ENCODE measurements around the gene SNX13. TPM values are rescaled to one million over a fixed set of nuclear protein-coding genes. Genes with fewer than 3 reads are reported as not detected.
"Not testable (repeated sequence)": the region's sequence is repeated elsewhere in the genome, so short reads cannot be mapped to it uniquely, and the experiment has no call there.

SNX13 gene
- total and polyA plus RNA-seq, 2 experiments from 2014 or later = 17.4 to 57.6 TPM

DNA sequence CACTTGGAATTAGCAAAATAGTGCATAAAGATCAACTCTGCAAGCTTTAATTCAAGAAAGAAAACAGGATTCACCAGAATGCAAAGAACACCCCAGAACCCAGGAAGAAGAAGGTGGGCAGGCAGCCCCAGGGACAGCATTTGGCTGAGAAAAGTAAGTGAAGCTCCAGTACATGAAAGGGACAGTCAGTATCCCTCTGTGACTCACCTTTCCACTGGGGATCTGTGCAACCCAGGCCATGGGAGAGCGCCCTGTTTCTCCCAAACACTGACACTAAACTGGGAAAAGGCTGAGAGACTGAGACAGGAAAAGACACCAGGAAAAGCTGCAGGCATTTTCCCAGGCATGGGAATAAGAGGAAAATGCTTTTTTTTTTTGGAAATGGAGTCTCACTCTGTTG is 28.2 kb downstream of the SNX13 start:
- peaks cover 22% of the 10 kb centered on the region for H4K20me1 ChIP-seq (ENCODE audit: insufficient read depth, poor library complexity, severe bottlenecking)

DNA sequence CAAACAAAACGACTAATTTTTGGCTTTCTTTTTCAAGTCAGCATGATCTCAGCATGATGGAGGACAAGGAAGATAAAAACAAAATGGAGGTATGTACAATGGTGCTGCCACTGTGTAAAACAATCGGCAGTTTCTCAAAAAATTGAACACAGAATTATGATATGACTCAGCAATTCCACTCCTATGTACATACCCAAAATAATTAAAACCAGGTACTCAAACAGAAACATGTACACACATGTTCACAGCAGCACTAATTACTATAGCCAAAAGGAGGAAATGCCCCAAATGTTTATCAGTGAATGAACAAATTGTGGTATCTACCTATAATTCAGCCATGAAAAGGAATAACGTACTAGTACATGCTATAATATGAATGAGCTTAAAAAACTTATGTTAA is 29.9 kb downstream of the SNX13 start:
- H3K4me1 ChIP-seq (ENCODE audit: insufficient read depth) = peaks cover 4% of the 10 kb centered on the region
- no peaks in the 10 kb centered on the region for H3K27me3 ChIP-seq
- no peak overlapping the region for H3K27ac ChIP-seq
- no peaks in the 10 kb centered on the region for H3K36me3 ChIP-seq (replicated peaks; ENCODE audit: insufficient read depth, low read depth)
- H3K4me3 ChIP-seq = no peak overlapping the region
- peaks cover 21% of the 10 kb centered on the region for H4K20me1 ChIP-seq (ENCODE audit: insufficient read depth, poor library complexity, severe bottlenecking)
- H3K9me3 ChIP-seq (ENCODE audit: low read depth) = no peaks in the 10 kb centered on the region
- WGBS (ENCODE audit: low lambda C conversion rate, missing lambda C conversion rate) = 96% methylated on average over 3 of the region's 3 CpGs
- no peak for DNase-seq (ENCODE audit: low spot score)
- no peak overlapping the region for H3K4me2 ChIP-seq
- TF ChIP-seq EZH2 (IDR thresholded peaks at IDR 0.05; ENCODE audit: borderline replicate concordance) = no peak
- TF ChIP-seq EZH2phosphoT487 (IDR thresholded peaks at IDR 0.05; ENCODE audit: low read depth, severe bottlenecking, unreplicated experiment) = no peak
- TF ChIP-seq, protein P1, sequence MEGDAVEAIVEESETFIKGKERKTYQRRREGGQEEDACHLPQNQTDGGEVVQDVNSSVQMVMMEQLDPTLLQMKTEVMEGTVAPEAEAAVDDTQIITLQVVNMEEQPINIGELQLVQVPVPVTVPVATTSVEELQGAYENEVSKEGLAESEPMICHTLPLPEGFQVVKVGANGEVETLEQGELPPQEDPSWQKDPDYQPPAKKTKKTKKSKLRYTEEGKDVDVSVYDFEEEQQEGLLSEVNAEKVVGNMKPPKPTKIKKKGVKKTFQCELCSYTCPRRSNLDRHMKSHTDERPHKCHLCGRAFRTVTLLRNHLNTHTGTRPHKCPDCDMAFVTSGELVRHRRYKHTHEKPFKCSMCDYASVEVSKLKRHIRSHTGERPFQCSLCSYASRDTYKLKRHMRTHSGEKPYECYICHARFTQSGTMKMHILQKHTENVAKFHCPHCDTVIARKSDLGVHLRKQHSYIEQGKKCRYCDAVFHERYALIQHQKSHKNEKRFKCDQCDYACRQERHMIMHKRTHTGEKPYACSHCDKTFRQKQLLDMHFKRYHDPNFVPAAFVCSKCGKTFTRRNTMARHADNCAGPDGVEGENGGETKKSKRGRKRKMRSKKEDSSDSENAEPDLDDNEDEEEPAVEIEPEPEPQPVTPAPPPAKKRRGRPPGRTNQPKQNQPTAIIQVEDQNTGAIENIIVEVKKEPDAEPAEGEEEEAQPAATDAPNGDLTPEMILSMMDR (IDR thresholded peaks at IDR 0.05; ENCODE audit: poor library complexity) = no peak
- no peaks in the 10 kb centered on the region for H3K9me2 ChIP-seq (replicated peaks; ENCODE audit: insufficient read depth)
- H2AFZ ChIP-seq = no peak overlapping the region
- H3K79me2 ChIP-seq = peaks cover 99% of the 10 kb centered on the region

More for the DNA sequence above, 28.2 kb downstream of the SNX13 start:
- H3K9me2 ChIP-seq (replicated peaks; ENCODE audit: insufficient read depth) = no peaks in the 10 kb centered on the region
- H3K36me3 ChIP-seq (replicated peaks; ENCODE audit: insufficient read depth, low read depth) = no peaks in the 10 kb centered on the region
- H3K9me3 ChIP-seq (ENCODE audit: low read depth) = peaks cover 4% of the 10 kb centered on the region
- no peaks in the 10 kb centered on the region for H3K27me3 ChIP-seq
- H2AFZ ChIP-seq = no peak overlapping the region
- no peak for DNase-seq (ENCODE audit: low spot score)
- H3K27ac ChIP-seq = no peak overlapping the region
- TF ChIP-seq EZH2phosphoT487 (IDR thresholded peaks at IDR 0.05; ENCODE audit: low read depth, severe bottlenecking, unreplicated experiment) (no peak), EZH2 (IDR thresholded peaks at IDR 0.05; ENCODE audit: borderline replicate concordance) (no peak)
- TF ChIP-seq, protein P1 (IDR thresholded peaks at IDR 0.05; ENCODE audit: poor library complexity) = no peak
- no peak overlapping the region for H3K4me2 ChIP-seq
- 64% methylated on average over 1 of the region's 1 CpG for WGBS (ENCODE audit: low lambda C conversion rate, missing lambda C conversion rate)
- H3K79me2 ChIP-seq = peaks cover 100% of the 10 kb centered on the region
- no peak overlapping the region for H3K4me3 ChIP-seq
- H3K4me1 ChIP-seq (ENCODE audit: insufficient read depth) = peaks cover 4% of the 10 kb centered on the region

DNA sequence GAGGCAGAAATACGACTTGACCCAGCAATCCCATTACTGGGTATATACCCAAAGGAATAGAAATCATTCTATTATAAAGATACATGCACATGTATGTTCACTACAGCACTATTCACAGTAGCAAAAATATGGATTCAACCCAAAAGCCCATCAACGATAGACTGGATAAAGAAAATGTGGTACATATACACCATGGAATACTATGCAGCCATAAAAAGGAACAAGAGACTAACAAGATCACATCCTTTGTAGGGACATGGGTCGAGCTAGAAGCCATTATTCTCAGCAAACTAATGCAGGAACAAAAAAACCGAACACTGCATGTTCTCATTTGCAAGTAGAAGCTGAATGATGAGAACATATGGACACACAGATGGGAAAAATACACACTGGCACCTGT is 31.0 kb downstream of the SNX13 start:
- H3K9me3 ChIP-seq (ENCODE audit: low read depth); H3K27ac ChIP-seq; H3K27me3 ChIP-seq; H3K9me2 ChIP-seq (replicated peaks; ENCODE audit: insufficient read depth); H3K4me3 ChIP-seq; H3K36me3 ChIP-seq (replicated peaks; ENCODE audit: insufficient read depth, low read depth); H2AFZ ChIP-seq; DNase-seq (ENCODE audit: low spot score); H3K4me1 ChIP-seq (ENCODE audit: insufficient read depth); H3K4me2 ChIP-seq: not testable (repeated sequence)
- Histone ChIP-seq H4K20me1 (ENCODE audit: insufficient read depth, poor library complexity, severe bottlenecking) (peaks cover 11% of the 10 kb centered on the region), H3K79me2 (peaks cover 99% of the 10 kb centered on the region)
- 98% methylated on average over 4 of the region's 4 CpGs for WGBS (ENCODE audit: low lambda C conversion rate, missing lambda C conversion rate)

DNA sequence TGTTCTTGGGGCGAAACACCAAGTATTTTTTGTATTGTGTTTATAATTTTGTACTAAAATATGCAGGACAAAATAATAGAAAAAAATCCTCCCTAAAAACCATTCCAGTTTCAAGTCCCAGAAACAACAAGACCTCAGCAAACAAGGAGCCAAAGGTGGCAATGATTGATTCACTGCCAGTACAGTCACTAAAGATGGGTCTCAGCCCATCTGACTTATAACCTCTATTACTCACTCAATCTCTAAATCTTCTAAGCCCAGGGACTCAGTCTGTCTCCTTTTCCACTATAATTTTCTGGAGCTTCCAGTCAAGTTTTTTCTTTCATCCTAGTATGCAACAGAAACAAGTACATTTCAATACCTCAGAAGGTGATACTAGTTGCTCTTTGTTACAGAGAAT is 33.3 kb downstream of the SNX13 start:
- Histone ChIP-seq H3K9me2 (replicated peaks; ENCODE audit: insufficient read depth) (no peaks in the 10 kb centered on the region), H3K36me3 (replicated peaks; ENCODE audit: insufficient read depth, low read depth) (no peaks in the 10 kb centered on the region), H3K4me1 (ENCODE audit: insufficient read depth) (peaks cover 8% of the 10 kb centered on the region), H3K4me3 (no peak overlapping the region), H3K27ac (no peak overlapping the region), H3K79me2 (peaks cover 99% of the 10 kb centered on the region), H3K4me2 (no peak overlapping the region), H3K27me3 (no peaks in the 10 kb centered on the region), H3K9me3 (ENCODE audit: low read depth) (no peaks in the 10 kb centered on the region), H4K20me1 (ENCODE audit: insufficient read depth, poor library complexity, severe bottlenecking) (peaks cover 12% of the 10 kb centered on the region), H2AFZ (no peak overlapping the region)
- WGBS (ENCODE audit: low lambda C conversion rate, missing lambda C conversion rate) = 97% methylated on average over 1 of the region's 1 CpG
- DNase-seq (ENCODE audit: low spot score) = no peak
- TF ChIP-seq EZH2phosphoT487 (IDR thresholded peaks at IDR 0.05; ENCODE audit: low read depth, severe bottlenecking, unreplicated experiment) (no peak), EZH2 (IDR thresholded peaks at IDR 0.05; ENCODE audit: borderline replicate concordance) (no peak)
- TF ChIP-seq, protein P1 (IDR thresholded peaks at IDR 0.05; ENCODE audit: poor library complexity) = no peak

Measured in hepatocyte (in vitro differentiated cells).